PC-3 (cell line): ENCODE results near the gene RRP9. TPM values are rescaled to one million over a fixed set of nuclear protein-coding genes. Genes with fewer than 3 reads are reported as not detected.

Source experiments
- ATAC-seq: fragments of 200-7000 bp; cut with Tn5 transposase; 2 replicates; pipeline ENCODE4 v1.9.1; 2020; ENCODE audit warnings: mild to moderate bottlenecking, moderate library complexity
- BruUV-seq: library from RNA; stranded (reverse); fragments of 400-500 nt; replicated peaks from 2 replicates; lab custom pipeline; 2021; lab: Mats Ljungman, UMichigan
- CTCF ChIA-PET: fragments of 300-600 bp; sonication (Branson Sonifier 250); formaldehyde crosslinking; loops from one replicate; lab custom pipeline; 2022; ENCODE audit warnings: antibody characterized with exemption; lab: Charles Lee
- POLR2A ChIA-PET: fragments of 300-600 bp; sonication (Branson Sonifier 250); formaldehyde crosslinking; loops from one replicate; lab custom pipeline; 2022; ENCODE audit warnings: antibody characterized with exemption; ENCODE audit not compliant: unreplicated experiment; lab: Charles Lee
- DNase-seq: peaks from one replicate; pipeline ENCODE4 v3.0.0-alpha.2; 2015
- H2AFZ ChIP-seq: fragments of 300-600 bp; sonication (generic); 2 replicates; pipeline ENCODE4 v1.6.0; 2016; ENCODE audit warnings: antibody characterized with exemption, low read length
- H3F3A ChIP-seq: fragments of 300-600 bp; sonication (generic); one replicate; pipeline ENCODE4 v1.6.0; 2017; ENCODE audit warnings: antibody characterized with exemption, low read length, control low read depth, mild to moderate bottlenecking; ENCODE audit not compliant: unreplicated experiment
- H3K27ac ChIP-seq: fragments of 300-600 bp; sonication (generic); 2 replicates; pipeline ENCODE4 v1.5.1; 2016; ENCODE audit warnings: mild to moderate bottlenecking, low read length
- H3K27me3 ChIP-seq: fragments of 300-600 bp; sonication (generic); 2 replicates; pipeline ENCODE4 v1.6.1; 2016; ENCODE audit warnings: low read length, mixed read lengths
- H3K36me3 ChIP-seq: fragments of 300-600 bp; sonication (generic); 2 replicates; pipeline ENCODE4 v1.6.1; 2016; ENCODE audit warnings: low read depth, mixed run types, low read length, mixed read lengths
- H3K4me1 ChIP-seq: fragments of 300-600 bp; sonication (generic); 2 replicates; pipeline ENCODE4 v1.5.1; 2016; ENCODE audit warnings: low read length; ENCODE audit not compliant: insufficient read depth
- H3K4me2 ChIP-seq: fragments of 300-600 bp; sonication (generic); 2 replicates; pipeline ENCODE4 v1.6.0; 2016; ENCODE audit warnings: low read length
- H3K4me3 ChIP-seq: fragments of 300-600 bp; sonication (generic); 2 replicates; pipeline ENCODE4 v1.5.1; 2016; ENCODE audit warnings: mild to moderate bottlenecking, low read length, mixed read lengths
- H3K79me2 ChIP-seq: fragments of 300-600 bp; sonication (generic); 2 replicates; pipeline ENCODE4 v1.6.1; 2017; ENCODE audit warnings: low read length, mixed read lengths
- H3K9ac ChIP-seq: fragments of 300-600 bp; sonication (generic); 2 replicates; pipeline ENCODE4 v1.6.0; 2016; ENCODE audit warnings: mild to moderate bottlenecking, low read length
- H3K9me2 ChIP-seq: fragments of 300-600 bp; sonication (generic); replicated peaks from 2 replicates; pipeline ENCODE4 v1.6.1; 2016; ENCODE audit warnings: mixed run types, low read length, mixed read lengths
- H3K9me3 ChIP-seq: fragments of 300-600 bp; sonication (generic); 2 replicates; pipeline ENCODE4 v1.6.1; 2016; ENCODE audit warnings: low read length, mixed read lengths
- H4K20me1 ChIP-seq: fragments of 300-600 bp; sonication (generic); 2 replicates; pipeline ENCODE4 v1.6.1; 2016; ENCODE audit warnings: low read length, mixed read lengths
- CTCF ChIP-seq: fragments of 300-600 bp; sonication (generic); conservative IDR thresholded peaks from 2 replicates; pipeline ENCODE4 v1.5.1; 2017; ENCODE audit warnings: antibody characterized with exemption, low read depth, mild to moderate bottlenecking, low read length
- EZH2 ChIP-seq: fragments of 300-600 bp; sonication (generic); IDR thresholded peaks from one replicate; pipeline ENCODE4 v1.6.1; 2017; ENCODE audit warnings: antibody characterized with exemption, mild to moderate bottlenecking, low read length; ENCODE audit not compliant: unreplicated experiment
- EZH2phosphoT487 ChIP-seq: fragments of 300-600 bp; sonication (generic); IDR thresholded peaks from 2 replicates; pipeline ENCODE4 v1.6.1; 2018; ENCODE audit warnings: mild to moderate bottlenecking, antibody characterized with exemption, low read length, borderline replicate concordance
- intact Hi-C: fragments of 100-400 bp; cut with micrococcal nuclease; formaldehyde crosslinking; loops from 2 replicates; pipeline ENCODE4 v1.9.0; 2023
- total RNA-seq: library from RNA; depleted of rRNA; stranded (reverse); fragments of >200 nt; gene quantifications from 2 replicates; pipeline ENCODE4 v1.2.3, GENCODE V29; 2014

Gene RRP9
- total RNA-seq, 1 experiment from 2014 or later: 95.0 TPM

DNA sequence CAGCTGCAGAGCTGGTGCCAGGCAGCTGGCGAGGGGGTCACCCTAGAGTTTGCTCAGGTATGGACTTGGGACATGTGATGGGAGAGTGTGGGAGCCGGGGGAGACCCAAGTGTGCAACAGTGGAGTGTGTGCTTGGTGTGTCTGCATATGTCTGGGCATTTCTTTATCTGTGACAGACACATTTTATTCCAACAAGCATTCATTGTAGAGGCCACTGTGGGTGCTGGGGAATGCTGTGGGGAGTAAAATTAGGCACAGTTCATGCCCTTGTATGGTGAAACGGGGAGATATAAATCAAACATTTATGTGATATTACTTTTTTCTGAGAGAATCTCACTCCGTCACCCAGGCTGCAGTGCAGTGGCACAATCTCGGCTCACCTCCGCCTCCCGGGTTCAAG is 45.9 kb upstream of the RRP9 start:
- H3F3A ChIP-seq: peaks cover 4% of the 10 kb centered on the region
- peaks cover 12% of the 10 kb centered on the region for H3K4me1 ChIP-seq
- H3K27me3 ChIP-seq: no peaks in the 10 kb centered on the region
- no peak overlapping the region for H3K4me2 ChIP-seq
- H3K27ac ChIP-seq: no peak overlapping the region
- H3K9ac ChIP-seq: no peak overlapping the region
- peaks cover 6% of the 10 kb centered on the region for H3K36me3 ChIP-seq
- H4K20me1 ChIP-seq: no peaks in the 10 kb centered on the region
- POLR2A ChIA-PET: no interaction called here
- no peaks in the 10 kb centered on the region for H3K9me3 ChIP-seq
- H2AFZ ChIP-seq: no peak overlapping the region
- H3K79me2 ChIP-seq: peaks cover 23% of the 10 kb centered on the region
- H3K9me2 ChIP-seq: no peaks in the 10 kb centered on the region
- DNase-seq: no peak
- ATAC-seq: no peak
- H3K4me3 ChIP-seq: no peak overlapping the region
- intact Hi-C loops: no loop called here
- no TSS peak for BruUV-seq
- CTCF ChIA-PET: no interaction called here
- no peak for TF ChIP-seq EZH2phosphoT487
- no peak for TF ChIP-seq EZH2
- TF ChIP-seq CTCF: no peak

GRCh38 chr3:51986010-51986947 is 44.6 kb upstream of the RRP9 start:
- Histone ChIP-seq H2AFZ (no peak overlapping the region), H3K9me2 (no peaks in the 10 kb centered on the region), H3K4me1 (peaks cover 20% of the 10 kb centered on the region), H3K36me3 (no peaks in the 10 kb centered on the region; the same call in 1 of the 2 replicates), H3K27me3 (no peaks in the 10 kb centered on the region), H3K9ac (no peak overlapping the region), H3K27ac (no peak overlapping the region), H3F3A (no peaks in the 10 kb centered on the region), H3K79me2 (peaks cover 21% of the 10 kb centered on the region), H3K4me2 (no peak overlapping the region), H4K20me1 (no peaks in the 10 kb centered on the region), H3K4me3 (no peak overlapping the region), H3K9me3 (no peaks in the 10 kb centered on the region)
- no peak for TF ChIP-seq CTCF
- TF ChIP-seq EZH2: no peak
- no peak for TF ChIP-seq EZH2phosphoT487
- intact Hi-C loops: no loop called here
- ChIA-PET CTCF (no interaction called here), POLR2A (interaction anchor here (0.6 kb wide), 1 partner anchor 67 kb away, joined by 6 read pairs; no protein-coding TSS in a partner anchor)
- BruUV-seq: no TSS peak
- ATAC-seq: no peak
- no peak for DNase-seq

DNA sequence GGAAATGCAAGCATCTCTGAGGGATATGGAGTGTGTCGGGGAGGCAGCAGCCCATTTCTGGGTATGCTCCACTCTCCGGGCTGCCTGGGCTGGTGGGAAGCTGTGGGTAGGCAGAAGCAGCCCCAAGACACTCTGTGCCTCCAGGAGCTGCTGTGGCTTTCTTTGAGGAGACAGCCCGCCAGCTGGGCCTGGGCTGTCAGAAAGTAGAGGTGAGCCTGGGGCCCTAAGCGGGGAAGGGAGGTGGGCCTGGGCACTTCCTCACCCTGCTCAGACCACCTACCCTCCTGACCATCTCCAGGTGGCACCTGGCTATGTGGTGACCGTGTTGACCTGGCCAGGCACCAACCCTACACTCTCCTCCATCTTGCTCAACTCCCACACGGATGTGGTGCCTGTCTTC is 43.4 kb upstream of the RRP9 start:
- intact Hi-C loops: no loop called here
- peaks cover 20% of the 10 kb centered on the region for H3K4me1 ChIP-seq
- no peak overlapping the region for H3K4me3 ChIP-seq
- H3K9ac ChIP-seq: no peak overlapping the region
- no peaks in the 10 kb centered on the region for H3K27me3 ChIP-seq
- ATAC-seq: no peak
- POLR2A ChIA-PET: no interaction called here
- H3K9me2 ChIP-seq: no peaks in the 10 kb centered on the region
- no peak overlapping the region for H3K27ac ChIP-seq
- no peaks in the 10 kb centered on the region for H3F3A ChIP-seq
- H3K4me2 ChIP-seq: no peak overlapping the region
- DNase-seq: no peak
- BruUV-seq: no TSS peak
- H3K79me2 ChIP-seq: peaks cover 26% of the 10 kb centered on the region
- H2AFZ ChIP-seq: no peak overlapping the region
- no peak for TF ChIP-seq CTCF
- no peak for TF ChIP-seq EZH2phosphoT487
- no peak for TF ChIP-seq EZH2
- H3K36me3 ChIP-seq: no peaks in the 10 kb centered on the region
- CTCF ChIA-PET: no interaction called here
- H4K20me1 ChIP-seq: no peaks in the 10 kb centered on the region
- H3K9me3 ChIP-seq: no peaks in the 10 kb centered on the region
